Upper lobe of left lung (tissue), 6 donors: ENCODE data around the gene PPP1R15B. TPM values are rescaled to one million over a fixed set of nuclear protein-coding genes. Genes with fewer than 3 reads are reported as not detected.

ENCODE experiments used
- ATAC-seq, 2 donors: fragments of 200-7000 bp; cut with Tn5 transposase; one replicate each; pipeline ENCODE4 v1.9.1; 2022; ENCODE audit warnings: mild to moderate bottlenecking in 2 of 2, moderate library complexity in 2 of 2; ENCODE audit not compliant: low FRiP score in 2 of 2
- DNase-seq, 2 donors: peaks; one replicate each; pipeline ENCODE4 v3.0.0-alpha.2; 2019 to 2020
- H3K27ac ChIP-seq, 4 donors: fragments of 200-600 bp; sonication (generic); one replicate each; pipeline ENCODE4 v1.5.1; 2016 to 2019
- H3K27me3 ChIP-seq, 4 donors: fragments of 200-600 bp; sonication (generic); one replicate each; pipeline ENCODE4 v1.5.1; 2017 to 2019
- H3K36me3 ChIP-seq, 4 donors: fragments of 200-600 bp; sonication (generic); one replicate each; pipeline ENCODE4 v1.5.1; 2016 to 2019
- H3K4me1 ChIP-seq, 4 donors: fragments of 200-600 bp; sonication (generic); one replicate each; pipeline ENCODE4 v1.5.1; 2018 to 2019
- H3K4me3 ChIP-seq, 4 donors: fragments of 200-600 bp; sonication (generic); one replicate each; pipeline ENCODE4 v1.5.1; 2017 to 2019; ENCODE audit warnings: mild to moderate bottlenecking in 2 of 4, moderate library complexity in 1 of 4
- H3K9me3 ChIP-seq, 4 donors: fragments of 200-600 bp; sonication (generic); one replicate each; pipeline ENCODE4 v1.5.1; 2018 to 2019
- EP300 ChIP-seq, 4 donors: sonication (generic); formaldehyde crosslinking; IDR thresholded peaks; one replicate each; pipeline ENCODE4 v1.5.1; 2017; ENCODE audit warnings: antibody characterized with exemption in 4 of 4, control low read depth in 2 of 4
- POLR2A ChIP-seq, 4 donors: fragments of 450-650 bp; IDR thresholded peaks; one replicate each; pipeline ENCODE4 v1.5.1; 2016 to 2017; ENCODE audit warnings: antibody characterized with exemption in 4 of 4, mild to moderate bottlenecking in 2 of 4
- POLR2AphosphoS5 ChIP-seq, 2 donors: sonication (generic); formaldehyde crosslinking; IDR thresholded peaks; one replicate each; pipeline ENCODE4 v1.5.1; 2017; ENCODE audit warnings: antibody characterized with exemption in 2 of 2
- WGBS, 2 donors: methylation state at CpG; one replicate each; pipeline ENCODE4 v1.1.5; 2017 to 2018; 5-methylcytosine and 5-hydroxymethylcytosine counted together
- total RNA-seq, 6 donors: library from RNA; depleted of rRNA in 4 of 6; stranded (reverse); fragments of >200 nt in 4 of 6; gene quantifications; one replicate each; pipeline versions ENCODE4 v1.1.0 to v1.2.1, GENCODE V29; 2016 to 2021
- TF ChIP-seq, protein P1 (sequence below), 6 experiments: fragments of 450-650 bp in 4 of 6; fragments of 200-600 bp in 2 of 6; sonication (generic) in 2 of 6; IDR thresholded peaks; one replicate each; pipeline ENCODE4 v1.5.1; 2016 to 2019; ENCODE audit warnings: antibody characterized with exemption in 6 of 6
- donor health status: DM: no; HTN: no; CAD: no; lungs with moderate emphysema.
- donor health status: DM: no; HTN: yes; CAD: no; lungs with severe emphysema.

PPP1R15B gene
- total RNA-seq, 6 donors from 2014 or later: 30.4 to 67.8 (median 44.2) TPM

DNA sequence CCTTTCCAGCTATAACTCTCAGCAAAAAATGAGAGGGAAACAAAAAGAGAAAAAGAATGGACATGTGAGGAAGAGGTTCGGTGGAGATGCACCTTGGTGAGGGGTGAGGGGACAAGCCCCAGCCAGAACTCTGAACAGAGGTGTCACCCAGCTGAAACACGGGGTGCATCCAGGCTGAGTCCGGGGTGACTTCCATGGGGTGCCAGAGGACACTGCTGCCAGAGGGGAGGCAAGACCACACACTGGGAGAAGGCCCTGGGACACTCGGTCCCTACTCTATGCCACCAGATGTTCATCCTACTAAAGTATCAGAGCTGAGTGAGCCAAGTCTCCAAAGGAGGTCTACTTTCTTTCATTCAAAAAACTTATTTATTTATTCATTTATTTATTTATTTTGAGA lies 36.1 kb upstream of the PPP1R15B start:
- no peak for TF ChIP-seq EP300 (IDR thresholded peaks at IDR 0.05)
- TF ChIP-seq, protein P1, sequence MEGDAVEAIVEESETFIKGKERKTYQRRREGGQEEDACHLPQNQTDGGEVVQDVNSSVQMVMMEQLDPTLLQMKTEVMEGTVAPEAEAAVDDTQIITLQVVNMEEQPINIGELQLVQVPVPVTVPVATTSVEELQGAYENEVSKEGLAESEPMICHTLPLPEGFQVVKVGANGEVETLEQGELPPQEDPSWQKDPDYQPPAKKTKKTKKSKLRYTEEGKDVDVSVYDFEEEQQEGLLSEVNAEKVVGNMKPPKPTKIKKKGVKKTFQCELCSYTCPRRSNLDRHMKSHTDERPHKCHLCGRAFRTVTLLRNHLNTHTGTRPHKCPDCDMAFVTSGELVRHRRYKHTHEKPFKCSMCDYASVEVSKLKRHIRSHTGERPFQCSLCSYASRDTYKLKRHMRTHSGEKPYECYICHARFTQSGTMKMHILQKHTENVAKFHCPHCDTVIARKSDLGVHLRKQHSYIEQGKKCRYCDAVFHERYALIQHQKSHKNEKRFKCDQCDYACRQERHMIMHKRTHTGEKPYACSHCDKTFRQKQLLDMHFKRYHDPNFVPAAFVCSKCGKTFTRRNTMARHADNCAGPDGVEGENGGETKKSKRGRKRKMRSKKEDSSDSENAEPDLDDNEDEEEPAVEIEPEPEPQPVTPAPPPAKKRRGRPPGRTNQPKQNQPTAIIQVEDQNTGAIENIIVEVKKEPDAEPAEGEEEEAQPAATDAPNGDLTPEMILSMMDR (IDR thresholded peaks at IDR 0.05): no peak
- TF ChIP-seq POLR2AphosphoS5 (IDR thresholded peaks at IDR 0.05): no peak
- no peaks in the 10 kb centered on the region for H3K9me3 ChIP-seq
- no peaks in the 10 kb centered on the region for H3K27me3 ChIP-seq
- WGBS, 2 donors: 69 to 83% methylated on average over 4 of the region's 4 CpGs
- H3K36me3 ChIP-seq: peaks cover 0 to 48% (median 16%) of the 10 kb centered on the region in 4 donors
- ATAC-seq (no peak), DNase-seq (no peak)
- no peak overlapping the region for H3K4me3 ChIP-seq
- H3K4me1 ChIP-seq: peaks cover 27 to 47% (median 34%) of the 10 kb centered on the region in 4 donors
- peak overlapping the region in 2 of 4 donors; percentile 36 to 55 for H3K27ac ChIP-seq

GRCh38 chr1:204447190-204447589 lies 35.6 kb upstream of the PPP1R15B start:
- Histone ChIP-seq H3K36me3 (peaks cover 0 to 53% (median 19%) of the 10 kb centered on the region in 4 donors), H3K4me1 (peaks cover 29 to 47% (median 35%) of the 10 kb centered on the region in 4 donors), H3K9me3 (no peaks in the 10 kb centered on the region), H3K27ac (peak overlapping the region; percentile 7 to 55 (median 28)), H3K4me3 (no peak overlapping the region), H3K27me3 (no peaks in the 10 kb centered on the region)
- ATAC-seq (no peak), DNase-seq (no peak)
- no peak for TF ChIP-seq EP300 (IDR thresholded peaks at IDR 0.05)
- no peak for TF ChIP-seq POLR2AphosphoS5 (IDR thresholded peaks at IDR 0.05)
- TF ChIP-seq, protein P1 (IDR thresholded peaks at IDR 0.05): no peak
- TF ChIP-seq POLR2A (IDR thresholded peaks at IDR 0.05): no peak
- 80% methylated on average over 6 of the region's 6 CpGs for WGBS, 2 donors

GRCh38 chr1:204446413-204447111 lies 34.9 kb upstream of the PPP1R15B start:
- Histone ChIP-seq H3K4me3 (no peak overlapping the region), H3K27ac (peak overlapping the region; percentile 7 to 36 (median 24)), H3K36me3 (peaks cover 0 to 57% (median 19%) of the 10 kb centered on the region in 4 donors), H3K4me1 (peaks cover 27 to 42% (median 30%) of the 10 kb centered on the region in 4 donors), H3K9me3 (no peaks in the 10 kb centered on the region), H3K27me3 (no peaks in the 10 kb centered on the region)
- ATAC-seq: peak; percentile 65 to 81
- no peak for TF ChIP-seq EP300 (IDR thresholded peaks at IDR 0.05)
- TF ChIP-seq, protein P1 (IDR thresholded peaks at IDR 0.05): peak; percentile 58 to 85 (median 80)
- WGBS, 2 donors: 53 to 70% methylated on average over 7 to 11 of the region's 11 CpGs
- DNase-seq: peak in 1 of 2 donors; percentile 70

DNA sequence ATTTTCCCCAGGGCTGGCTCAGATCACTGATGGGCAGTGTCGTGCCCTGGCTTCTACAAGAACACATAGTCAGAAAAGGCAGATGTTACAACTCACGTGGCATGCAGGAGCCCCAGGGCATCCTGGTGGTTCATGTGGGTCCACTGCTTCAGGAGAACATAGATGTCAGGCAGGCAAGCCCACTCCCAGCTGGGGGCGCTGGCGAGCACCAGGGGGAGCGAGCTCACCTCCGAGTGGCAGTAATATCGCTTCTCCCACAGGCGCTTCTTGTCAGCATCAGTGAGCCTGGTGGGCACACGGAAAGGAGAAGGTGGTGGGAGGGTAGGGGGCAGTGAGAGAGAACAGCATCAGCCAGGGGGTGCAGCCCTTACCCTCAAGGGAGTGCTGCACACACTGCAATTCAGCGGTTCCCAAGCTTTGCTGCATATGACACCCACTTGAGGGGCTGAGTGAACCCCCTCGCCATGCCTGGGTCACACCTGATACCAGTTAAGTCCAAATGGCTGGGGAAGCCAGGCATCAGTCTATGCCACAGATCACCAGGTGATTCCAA lies 34.3 kb upstream of the PPP1R15B start:
- Histone ChIP-seq H3K27me3 (no peaks in the 10 kb centered on the region), H3K36me3 (peaks cover 0 to 63% (median 19%) of the 10 kb centered on the region in 4 donors), H3K4me1 (peaks cover 21 to 35% (median 24%) of the 10 kb centered on the region in 4 donors), H3K27ac (peak overlapping the region in 2 of 4 donors; percentile 21 to 36), H3K9me3 (no peaks in the 10 kb centered on the region), H3K4me3 (no peak overlapping the region)
- TF ChIP-seq POLR2AphosphoS5 (IDR thresholded peaks at IDR 0.05): no peak
- TF ChIP-seq, protein P1 (IDR thresholded peaks at IDR 0.05): no peak
- DNase-seq (peak in 1 of 2 donors; percentile 89), ATAC-seq (peak in 1 of 2 donors; percentile 21)
- 65 to 74% methylated on average over 2 to 10 of the region's 11 CpGs for WGBS, 2 donors
